ENCODE data around the gene BMPR1A. TPM values are rescaled to one million over a fixed set of nuclear protein-coding genes. Genes with fewer than 3 reads are reported as not detected.
A peak's percentile ranks its signal among the peaks of the same experiment; 100 is the strongest.

Gene BMPR1A
- total RNA-seq, 2 experiments from 2014 or later = 8.0 to 9.8 TPM

GRCh38 chr10:86967481-86967941 lies 211.1 kb downstream of the BMPR1A start:
- Mint-ChIP-seq H3K27me3 (ENCODE audit: low read depth) (peaks cover 20% of the 10 kb centered on the region), H3K4me3 (no peak overlapping the region), H3K27ac (no peak overlapping the region), H3K4me1 (ENCODE audit: low read depth) (peaks cover 23% of the 10 kb centered on the region), H3K36me3 (ENCODE audit: low read depth) (no peaks in the 10 kb centered on the region), H3K9me3 (ENCODE audit: insufficient read depth) (no peaks in the 10 kb centered on the region)
- DNase-seq (no peak), ATAC-seq (no peak)
- ChIA-PET CTCF (interaction anchor here (1.1 to 3.5 kb wide), 4 partner anchors 14 to 66 kb away, joined by 3 to 11 read pairs (median 6); no protein-coding TSS in a partner anchor), POLR2A (no interaction called here)

GRCh38 chr10:86968271-86968993 lies 212.0 kb downstream of the BMPR1A start, which contains the start of gene ADIRF:
Gene ADIRF (plus strand): TSS chr10:86968482. CDS start chr10:86968545, 63 bp downstream.
- no peaks in the 10 kb centered on the region for H3K9me3 Mint-ChIP-seq (ENCODE audit: insufficient read depth)
- peaks cover 23% of the 10 kb centered on the region for H3K4me1 Mint-ChIP-seq (ENCODE audit: low read depth)
- DNase-seq (no peak), ATAC-seq (no peak)
- H3K4me3 Mint-ChIP-seq = no peak within 1 kb of the TSS
- no peaks in the 10 kb centered on the region for H3K36me3 Mint-ChIP-seq (ENCODE audit: low read depth)
- no peak within 1 kb of the TSS for H3K27ac Mint-ChIP-seq
- ChIA-PET POLR2A (no interaction called here), CTCF (interaction anchor here (1.1 to 3.5 kb wide), 3 partner anchors 15 to 31 kb away, joined by 3 to 11 read pairs (median 4); no protein-coding TSS in a partner anchor)
- H3K27me3 Mint-ChIP-seq (ENCODE audit: low read depth) = peaks cover 28% of the 10 kb centered on the region

GRCh38 chr10:86968994-86969355 lies 212.6 kb downstream of the BMPR1A start:
- H3K27me3 Mint-ChIP-seq (ENCODE audit: low read depth) = peaks cover 29% of the 10 kb centered on the region
- ChIA-PET POLR2A (no interaction called here), CTCF (interaction anchor here (1.7 kb wide), 1 partner anchor 31 kb away, joined by 4 read pairs; no protein-coding TSS in a partner anchor)
- no peak overlapping the region for H3K4me3 Mint-ChIP-seq
- no peaks in the 10 kb centered on the region for H3K36me3 Mint-ChIP-seq (ENCODE audit: low read depth)
- no peaks in the 10 kb centered on the region for H3K9me3 Mint-ChIP-seq (ENCODE audit: insufficient read depth)
- ATAC-seq = no peak
- H3K4me1 Mint-ChIP-seq (ENCODE audit: low read depth) = peaks cover 23% of the 10 kb centered on the region
- DNase-seq = no peak
- no peak overlapping the region for H3K27ac Mint-ChIP-seq

GRCh38 chr10:86969421-86970041 lies 213.1 kb downstream of the BMPR1A start:
- Mint-ChIP-seq H3K4me3 (no peak overlapping the region), H3K27ac (no peak overlapping the region)
- CTCF ChIA-PET = interaction anchor here (0.7 to 1.7 kb wide), 3 partner anchors 29 to 32 kb away, joined by 3 to 4 read pairs (median 3); no protein-coding TSS in a partner anchor

GRCh38 chr10:86970162-86970981 lies 214.0 kb downstream of the BMPR1A start:
- ChIA-PET CTCF (interaction anchor here (0.7 to 1.7 kb wide), 4 partner anchors 30 to 33 kb away, joined by 3 to 4 read pairs (median 3); no protein-coding TSS in a partner anchor), POLR2A (interaction anchor here (0.6 kb wide), 1 partner anchor 510 kb away, joined by 3 read pairs; no protein-coding TSS in a partner anchor)
- no peaks in the 10 kb centered on the region for H3K9me3 Mint-ChIP-seq (ENCODE audit: insufficient read depth)
- DNase-seq (no peak), ATAC-seq (no peak)
- H3K27ac Mint-ChIP-seq = peak overlapping the region; percentile 75
- H3K4me1 Mint-ChIP-seq (ENCODE audit: low read depth) = peaks cover 23% of the 10 kb centered on the region
- peak overlapping the region; percentile 66 for H3K4me3 Mint-ChIP-seq
- peaks cover 33% of the 10 kb centered on the region for H3K27me3 Mint-ChIP-seq (ENCODE audit: low read depth)
- no peaks in the 10 kb centered on the region for H3K36me3 Mint-ChIP-seq (ENCODE audit: low read depth)

More at GRCh38 chr10:86969421-86970041, 213.1 kb downstream of the BMPR1A start:
- no peak for ATAC-seq
- no peaks in the 10 kb centered on the region for H3K36me3 Mint-ChIP-seq (ENCODE audit: low read depth)
- H3K9me3 Mint-ChIP-seq (ENCODE audit: insufficient read depth) = no peaks in the 10 kb centered on the region
- DNase-seq = no peak
- H3K27me3 Mint-ChIP-seq (ENCODE audit: low read depth) = peaks cover 33% of the 10 kb centered on the region
- H3K4me1 Mint-ChIP-seq (ENCODE audit: low read depth) = peaks cover 23% of the 10 kb centered on the region
- POLR2A ChIA-PET = interaction anchor here (0.6 kb wide), 1 partner anchor 212 kb away, joined by 3 read pairs; no protein-coding TSS in a partner anchor

- Mint-ChIP-seq H3K27me3 (ENCODE audit: low read depth) (peaks cover 33% of the 10 kb centered on the region), H3K9me3 (ENCODE audit: insufficient read depth) (no peaks in the 10 kb centered on the region), H3K4me1 (ENCODE audit: low read depth) (peaks cover 22% of the 10 kb centered on the region), H3K36me3 (ENCODE audit: low read depth) (no peaks in the 10 kb centered on the region), H3K4me3 (peak overlapping the region; percentile 66), H3K27ac (peak overlapping the region; percentile 75)
- POLR2A ChIA-PET = interaction anchor here (0.6 kb wide), 1 partner anchor 511 kb away, joined by 3 read pairs; no protein-coding TSS in a partner anchor
- CTCF ChIA-PET = interaction anchor here (0.7 kb wide), 1 partner anchor 32 kb away, joined by 3 read pairs; no protein-coding TSS in a partner anchor
- DNase-seq (no peak), ATAC-seq (no peak)
Measured at GRCh38 chr10:86970982-86971231, 214.5 kb downstream of the BMPR1A start.

GRCh38 chr10:86971232-86971991 lies 215.0 kb downstream of the BMPR1A start:
- Mint-ChIP-seq H3K4me3 (peak overlapping the region; percentile 67), H3K4me1 (ENCODE audit: low read depth) (peaks cover 16% of the 10 kb centered on the region), H3K27ac (peak overlapping the region; percentile 63), H3K36me3 (ENCODE audit: low read depth) (no peaks in the 10 kb centered on the region), H3K27me3 (ENCODE audit: low read depth) (peaks cover 33% of the 10 kb centered on the region), H3K9me3 (ENCODE audit: insufficient read depth) (no peaks in the 10 kb centered on the region)
- ATAC-seq (peak; percentile 95), DNase-seq (peak; percentile 83)
- ChIA-PET CTCF (no interaction called here), POLR2A (interaction anchor here (0.6 kb wide), 1 partner anchor 511 kb away, joined by 3 read pairs; no protein-coding TSS in a partner anchor)

GRCh38 chr10:86972613-86973380 lies 216.4 kb downstream of the BMPR1A start:
- no peak overlapping the region for H3K4me3 Mint-ChIP-seq
- H3K27me3 Mint-ChIP-seq (ENCODE audit: low read depth) = peaks cover 31% of the 10 kb centered on the region
- ChIA-PET POLR2A (no interaction called here), CTCF (no interaction called here)
- H3K4me1 Mint-ChIP-seq (ENCODE audit: low read depth) = peaks cover 13% of the 10 kb centered on the region
- H3K9me3 Mint-ChIP-seq (ENCODE audit: insufficient read depth) = no peaks in the 10 kb centered on the region
- H3K27ac Mint-ChIP-seq = no peak overlapping the region
- H3K36me3 Mint-ChIP-seq (ENCODE audit: low read depth) = no peaks in the 10 kb centered on the region
- DNase-seq (no peak), ATAC-seq (no peak)

- no peak overlapping the region for H3K27ac Mint-ChIP-seq
- H3K4me3 Mint-ChIP-seq = no peak overlapping the region
- H3K4me1 Mint-ChIP-seq (ENCODE audit: low read depth) = peaks cover 13% of the 10 kb centered on the region
- CTCF ChIA-PET = no interaction called here
- peaks cover 26% of the 10 kb centered on the region for H3K27me3 Mint-ChIP-seq (ENCODE audit: low read depth)
- POLR2A ChIA-PET = interaction anchor here (0.7 kb wide), 1 partner anchor 323 kb away, joined by 3 read pairs; no protein-coding TSS in a partner anchor
- H3K36me3 Mint-ChIP-seq (ENCODE audit: low read depth) = no peaks in the 10 kb centered on the region
- DNase-seq (no peak), ATAC-seq (no peak)
- no peaks in the 10 kb centered on the region for H3K9me3 Mint-ChIP-seq (ENCODE audit: insufficient read depth)
Measured at GRCh38 chr10:86974484-86974883, 218.1 kb downstream of the BMPR1A start.

GRCh38 chr10:86976362-86977056 lies 220.1 kb downstream of the BMPR1A start:
- ChIA-PET CTCF (no interaction called here), POLR2A (no interaction called here)
- Mint-ChIP-seq H3K4me3 (no peak overlapping the region), H3K9me3 (ENCODE audit: insufficient read depth) (no peaks in the 10 kb centered on the region), H3K4me1 (ENCODE audit: low read depth) (peaks cover 4% of the 10 kb centered on the region), H3K36me3 (ENCODE audit: low read depth) (no peaks in the 10 kb centered on the region), H3K27me3 (ENCODE audit: low read depth) (peaks cover 26% of the 10 kb centered on the region), H3K27ac (no peak overlapping the region)
- ATAC-seq (no peak), DNase-seq (no peak)
